Transverse colon (tissue), 4 donors: Measurements from ENCODE around the gene BEX5. TPM values are rescaled to one million over a fixed set of nuclear protein-coding genes. Genes with fewer than 3 reads are reported as not detected.

Source experiments
- DNase-seq: peaks from one replicate; pipeline ENCODE4 v3.0.0-alpha.2; 2019
- H3K27ac ChIP-seq, 4 donors: fragments of 200-600 bp; sonication (generic); 2 replicates each; pipeline ENCODE4 v1.5.1; 2016 to 2018; ENCODE audit warnings: inconsistent platforms in 4 of 4
- H3K27me3 ChIP-seq: fragments of 200-600 bp; sonication (generic); 2 replicates; pipeline ENCODE4 v1.5.1; 2017; ENCODE audit warnings: inconsistent platforms
- H3K36me3 ChIP-seq, 4 donors: fragments of 200-600 bp; sonication (generic); 2 replicates each; pipeline ENCODE4 v1.5.1; 2017 to 2019; ENCODE audit warnings: inconsistent platforms in 4 of 4
- H3K4me1 ChIP-seq, 4 donors: fragments of 200-600 bp; sonication (generic); 2 replicates each; pipeline ENCODE4 v1.5.1; 2017 to 2020; ENCODE audit warnings: inconsistent platforms in 4 of 4
- H3K4me3 ChIP-seq, 4 donors: fragments of 200-600 bp; sonication (generic); 1 replicate in 1 of 4; 2 replicates in 3 of 4; pipeline versions ENCODE4 v1.5.1 to v1.6.1; 2017 to 2019; ENCODE audit warnings: inconsistent platforms in 4 of 4
- H3K9me3 ChIP-seq, 2 donors: fragments of 200-600 bp; sonication (generic); 2 replicates each; pipeline ENCODE4 v1.5.1; 2017 to 2019; ENCODE audit warnings: inconsistent platforms in 2 of 2
- EP300 ChIP-seq: sonication (generic); formaldehyde crosslinking; IDR thresholded peaks from one replicate; pipeline ENCODE4 v1.6.1; 2017; ENCODE audit warnings: antibody characterized with exemption, low read depth
- POLR2A ChIP-seq: fragments of 450-650 bp; IDR thresholded peaks from one replicate; pipeline ENCODE4 v1.6.1; 2016; ENCODE audit warnings: antibody characterized with exemption, mild to moderate bottlenecking, moderate library complexity
- POLR2AphosphoS5 ChIP-seq, 3 donors: sonication (generic); formaldehyde crosslinking; IDR thresholded peaks; one replicate each; pipeline ENCODE4 v1.6.1; 2016; ENCODE audit warnings: antibody characterized with exemption in 3 of 3
- WGBS, 2 donors: methylation state at CpG; one replicate each; pipeline ENCODE4 v1.1.5; 2018; ENCODE audit warnings: low coverage in 1 of 2; 5-methylcytosine and 5-hydroxymethylcytosine counted together
- in situ Hi-C, 4 donors: fragments of 200-750 bp; cut with MboI; loops; one replicate each; pipeline versions ENCODE4 v1.15.0 to v1.15.1; 2017; ENCODE audit warnings: low sequenced_read_pairs in 3 of 4, low pct_ligation_motif_present in 1 of 4, low pct_unique_long_range_greater_than_20kb in 1 of 4
- intact Hi-C: fragments of 100-400 bp; cut with DNase I; formaldehyde crosslinking; loops from one replicate; pipeline ENCODE4 v1.15.1; 2023; ENCODE audit warnings: low total_unique reads
- total RNA-seq, 4 donors: library from RNA; depleted of rRNA; stranded (reverse); fragments of >200 nt; gene quantifications; one replicate each; pipeline ENCODE4 v1.1.0, GENCODE V29; 2016

The BEX5 gene
- total RNA-seq, 4 donors from 2014 or later = 1.5 to 4.0 TPM; not detected in 2

DNA sequence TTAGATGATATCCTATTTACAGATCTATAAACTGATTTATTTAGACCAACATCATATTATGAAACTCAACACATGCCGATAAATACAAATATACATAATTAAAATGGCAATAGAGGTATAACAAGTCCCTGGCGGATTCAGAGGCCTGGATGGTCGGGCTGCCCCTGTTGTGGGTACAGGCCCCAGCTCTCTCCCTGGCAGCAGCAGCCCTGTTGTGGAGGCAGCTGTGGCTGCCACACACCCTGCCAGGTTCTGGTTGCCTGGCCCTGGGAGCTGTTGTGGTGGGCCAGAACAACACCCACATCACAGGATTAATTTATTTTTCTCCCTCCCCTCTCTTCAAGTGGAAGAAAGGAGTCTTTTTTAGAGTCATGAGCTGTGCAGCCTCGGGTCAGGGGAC is 42.4 kb downstream of the BEX5 start:
- intact Hi-C loops = no loop called here
- H3K27me3 ChIP-seq = no peaks in the 10 kb centered on the region
- in situ Hi-C loops = no loop called here
- H3K9me3 ChIP-seq = no peaks in the 10 kb centered on the region
- no peaks in the 10 kb centered on the region for H3K36me3 ChIP-seq
- WGBS, 2 donors = 63 to 100% methylated on average over 1 to 4 of the region's 4 CpGs
- no peak for DNase-seq
- no peak overlapping the region for H3K4me3 ChIP-seq
- TF ChIP-seq EP300 (no peak), POLR2A (no peak), POLR2AphosphoS5 (IDR thresholded peaks at IDR 0.05) (no peak)
- H3K27ac ChIP-seq = no peak overlapping the region
- no peaks in the 10 kb centered on the region for H3K4me1 ChIP-seq

Other genes starting within 250 kb of the BEX5 start
- gene ZMAT1, start 223.9 kb downstream of the BEX5 start, total RNA-seq = 10 to 100 TPM in 1 of 4 donors, 1 to 10 TPM in 2, under 1 TPM in 1; 0.40 to 18.7 (median 5.6) TPM
- 1 to 10 TPM in 3 of 4 donors, not detected in 1; 3.0 to 3.2 (median 3.0) TPM for gene TCEAL2, start 30.3 kb downstream of the BEX5 start, total RNA-seq
- gene TCEAL6, start 13.5 kb downstream of the BEX5 start, total RNA-seq = not detected
- gene TCP11X1, start 59.3 kb upstream of the BEX5 start, total RNA-seq = not detected
- not detected for gene NXF2, start 91.2 kb upstream of the BEX5 start, total RNA-seq